ENCODE data around the gene ENTPD2.

DNA sequence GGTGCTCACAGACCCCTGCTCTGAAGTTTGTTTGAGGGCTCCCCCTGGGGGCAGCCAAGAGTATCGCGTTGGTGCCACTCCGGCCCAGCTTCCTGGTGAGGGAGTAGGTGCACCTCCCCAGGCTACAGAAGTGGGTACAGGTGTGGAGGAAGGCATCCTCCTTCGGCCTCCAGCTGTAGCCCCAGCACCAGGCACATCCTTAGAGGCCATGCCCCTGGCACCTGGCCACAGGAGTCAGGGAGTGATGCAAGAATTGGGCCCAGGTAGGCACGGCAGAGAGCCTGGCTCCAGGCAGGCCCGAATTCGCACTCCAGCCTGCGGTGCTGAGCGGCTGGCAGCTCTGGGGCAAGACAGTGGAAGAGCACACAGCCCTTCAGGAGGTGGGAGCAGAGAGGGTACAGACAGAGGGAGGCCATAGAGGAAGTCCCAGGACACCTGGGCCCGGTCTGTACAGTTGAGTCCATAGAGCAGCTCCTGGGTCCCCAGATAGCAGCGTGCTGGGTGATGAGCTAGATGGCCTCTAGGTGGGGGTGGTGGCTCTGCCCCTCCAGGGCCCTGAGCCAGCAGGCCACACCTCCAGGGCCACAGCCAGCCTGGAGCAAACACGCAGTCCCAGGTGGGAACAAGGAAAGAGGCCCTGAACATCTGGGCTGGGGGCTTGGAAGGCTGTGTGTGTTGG lies 14.1 kb upstream of the ENTPD2 start:
- TF ChIP-seq POLR2A (IDR thresholded peaks at IDR 0.05): no peak
- TF ChIP-seq, protein P1, sequence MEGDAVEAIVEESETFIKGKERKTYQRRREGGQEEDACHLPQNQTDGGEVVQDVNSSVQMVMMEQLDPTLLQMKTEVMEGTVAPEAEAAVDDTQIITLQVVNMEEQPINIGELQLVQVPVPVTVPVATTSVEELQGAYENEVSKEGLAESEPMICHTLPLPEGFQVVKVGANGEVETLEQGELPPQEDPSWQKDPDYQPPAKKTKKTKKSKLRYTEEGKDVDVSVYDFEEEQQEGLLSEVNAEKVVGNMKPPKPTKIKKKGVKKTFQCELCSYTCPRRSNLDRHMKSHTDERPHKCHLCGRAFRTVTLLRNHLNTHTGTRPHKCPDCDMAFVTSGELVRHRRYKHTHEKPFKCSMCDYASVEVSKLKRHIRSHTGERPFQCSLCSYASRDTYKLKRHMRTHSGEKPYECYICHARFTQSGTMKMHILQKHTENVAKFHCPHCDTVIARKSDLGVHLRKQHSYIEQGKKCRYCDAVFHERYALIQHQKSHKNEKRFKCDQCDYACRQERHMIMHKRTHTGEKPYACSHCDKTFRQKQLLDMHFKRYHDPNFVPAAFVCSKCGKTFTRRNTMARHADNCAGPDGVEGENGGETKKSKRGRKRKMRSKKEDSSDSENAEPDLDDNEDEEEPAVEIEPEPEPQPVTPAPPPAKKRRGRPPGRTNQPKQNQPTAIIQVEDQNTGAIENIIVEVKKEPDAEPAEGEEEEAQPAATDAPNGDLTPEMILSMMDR (IDR thresholded peaks at IDR 0.05 in 4 of 5, conservative IDR thresholded peaks at IDR 0.05 in 1 of 5): peak; percentile 50 to 83 (median 76)
